Mesenteric fat pad (tissue), 1 donor: Measurements from ENCODE around the gene ARHGEF35. TPM values are rescaled to one million over a fixed set of nuclear protein-coding genes. Genes with fewer than 3 reads are reported as not detected.
"Not testable (repeated sequence)": the region's sequence is repeated elsewhere in the genome, so short reads cannot be mapped to it uniquely, and the experiment has no call there.

Experiments used
- DNase-seq: peaks from one replicate; pipeline ENCODE4 v3.0.0-alpha.2; 2020; ENCODE audit warnings: low spot score
- long read RNA-seq: library from polyadenylated mRNA; unstranded; transcript quantifications from one replicate; pipeline ENCODE4 v2.0.0, GENCODE V29; 2020
- total RNA-seq: library from RNA; stranded (reverse); fragmentation: NEBNext Ultra II Directional; extraction: Animal tissue kit (Norgen Biotek cat#: 25700); gene quantifications from one replicate; pipeline ENCODE4 v1.2.1, GENCODE V29; 2021
- donor health status: DM: yes; HTN: yes; CAD: no.

The ARHGEF35 gene
- 7.2 TPM for total RNA-seq
- long read RNA-seq, transcript ARHGEF35-201 (2 exons, 2,431 nt): major isoform, 6 of 7 reads
- long read RNA-seq, partial matches to known transcripts: 0 of 7 reads
- long read RNA-seq, other reads (novel, unspliced or antisense): 1 of 7 reads

GRCh38 chr7:144195212-144195872, at the start of gene ARHGEF35:
ARHGEF35 (minus strand) TSS chr7:144195833; CDS start chr7:144188383, 7,450 bp downstream.
- not testable (repeated sequence) for DNase-seq

DNA sequence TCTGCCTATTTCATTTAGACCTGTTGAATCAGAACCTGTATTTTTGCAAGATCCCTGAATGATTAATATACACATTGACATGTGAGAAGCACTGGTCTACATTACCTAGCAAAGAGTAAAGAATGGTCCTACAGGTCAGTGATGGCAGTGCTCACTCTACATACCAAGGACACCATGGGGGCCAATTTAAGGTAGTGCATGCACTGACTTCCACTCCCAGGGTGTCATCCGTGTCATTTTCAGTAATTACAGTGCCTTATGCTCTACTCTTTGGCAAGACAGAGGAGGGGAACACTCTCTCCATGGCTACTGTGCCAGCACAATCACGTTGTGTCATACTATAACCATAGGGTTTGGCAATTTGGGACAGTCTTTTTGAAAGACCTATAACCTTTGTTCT, 49.7 kb upstream of the ARHGEF35 start:
- DNase-seq: not testable (repeated sequence)

DNA sequence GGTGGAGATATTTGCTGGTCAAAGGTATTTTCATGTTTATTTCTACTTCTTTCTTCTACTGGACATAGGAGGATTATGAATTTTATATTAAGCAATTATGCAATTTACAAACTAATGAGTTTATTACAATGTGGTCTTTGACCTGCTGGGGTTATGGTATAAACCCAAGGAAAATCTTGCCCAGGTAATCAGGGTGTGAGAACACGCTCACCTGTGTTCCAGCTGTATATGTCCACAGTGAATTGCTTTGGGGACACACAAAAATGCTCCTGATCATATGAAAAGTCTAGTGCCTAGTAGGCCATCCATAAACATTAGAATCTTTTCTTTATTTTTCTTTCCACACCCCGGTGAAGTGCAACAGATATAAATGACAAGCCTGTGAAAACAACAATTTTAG, 43.7 kb upstream of the ARHGEF35 start, which contains the start of gene OR2A42:
Gene OR2A42, minus strand, starts transcription at position 241 of the 400 bp plus-strand sequence. CDS start 6,762 bp downstream, outside the sequence.
- not testable (repeated sequence) for DNase-seq

DNA sequence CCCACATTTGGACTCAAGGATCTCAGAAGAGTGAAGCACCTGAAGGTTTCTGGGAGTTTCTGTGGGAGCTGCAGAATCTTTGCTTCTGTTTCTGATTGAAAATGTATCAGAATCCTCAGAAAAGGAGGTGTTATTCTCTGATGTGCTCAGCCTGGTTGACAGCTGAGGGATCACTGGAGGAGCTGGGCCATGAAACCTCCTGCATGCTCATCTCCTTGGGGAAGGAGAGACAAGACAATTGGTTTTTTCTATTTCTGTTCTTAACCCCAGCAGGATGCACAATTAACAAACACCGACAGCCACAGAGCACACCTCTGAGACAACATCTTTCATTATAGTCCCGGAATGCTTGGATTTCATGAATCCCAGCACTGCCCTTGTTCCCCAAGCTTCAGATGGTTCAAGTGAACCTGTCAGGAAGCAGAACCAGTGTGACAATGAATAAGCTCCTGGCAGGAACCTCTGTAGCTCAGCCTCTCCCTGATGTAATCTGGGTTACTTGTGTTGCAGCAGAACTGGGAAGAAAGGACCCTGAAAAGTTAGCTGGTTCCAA, 43.0 kb upstream of the ARHGEF35 start:
- DNase-seq: not testable (repeated sequence)

DNA sequence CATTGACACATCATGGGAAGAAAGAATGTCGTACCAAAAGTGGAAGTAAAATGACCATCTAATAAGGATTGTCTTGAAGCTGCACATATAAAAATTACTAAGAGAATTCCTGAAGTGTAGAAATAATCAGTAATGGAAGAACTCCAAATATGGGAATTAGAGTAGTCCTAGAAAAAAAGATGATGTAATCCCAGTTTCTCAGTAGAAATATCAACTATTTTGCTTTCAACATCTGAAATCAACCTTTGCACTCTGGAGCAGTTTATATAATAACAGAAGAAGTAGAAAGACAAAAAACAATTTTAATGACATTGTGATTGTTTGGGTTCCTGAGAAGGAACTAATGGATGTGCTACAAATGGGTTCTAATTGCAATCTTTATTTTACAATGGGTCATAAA, 37.4 kb upstream of the ARHGEF35 start:
- not testable (repeated sequence) for DNase-seq

GRCh38 chr7:144231027-144231426, 35.4 kb upstream of the ARHGEF35 start:
- not testable (repeated sequence) for DNase-seq

GRCh38 chr7:144228810-144229209, 33.2 kb upstream of the ARHGEF35 start:
- not testable (repeated sequence) for DNase-seq

DNA sequence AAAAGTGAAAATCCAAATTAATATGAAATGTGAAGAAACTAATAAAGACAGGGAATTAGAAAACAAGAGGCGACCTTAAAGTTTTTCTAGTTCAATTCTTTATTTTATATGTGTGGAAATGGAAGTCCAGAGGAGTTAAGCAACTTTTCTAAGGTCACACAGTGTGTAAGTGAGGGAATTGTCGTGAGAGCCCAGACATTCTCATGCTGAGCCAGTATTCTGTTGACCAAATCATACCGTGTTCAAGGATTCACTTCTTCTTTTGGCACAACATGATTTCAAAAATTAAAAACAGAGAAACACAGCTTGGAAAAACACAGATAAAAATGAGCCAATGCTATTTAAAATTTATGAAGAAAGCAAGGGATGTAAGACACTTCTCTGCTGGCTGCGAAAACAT, 31.2 kb upstream of the ARHGEF35 start:
- not testable (repeated sequence) for DNase-seq

- DNase-seq: not testable (repeated sequence)
Measured at GRCh38 chr7:144223675-144224074, 28.0 kb upstream of the ARHGEF35 start.

GRCh38 chr7:144220531-144220930, 24.9 kb upstream of the ARHGEF35 start:
- DNase-seq: not testable (repeated sequence)

- DNase-seq: not testable (repeated sequence)
Measured at GRCh38 chr7:144219149-144219548, 23.5 kb upstream of the ARHGEF35 start.

DNA sequence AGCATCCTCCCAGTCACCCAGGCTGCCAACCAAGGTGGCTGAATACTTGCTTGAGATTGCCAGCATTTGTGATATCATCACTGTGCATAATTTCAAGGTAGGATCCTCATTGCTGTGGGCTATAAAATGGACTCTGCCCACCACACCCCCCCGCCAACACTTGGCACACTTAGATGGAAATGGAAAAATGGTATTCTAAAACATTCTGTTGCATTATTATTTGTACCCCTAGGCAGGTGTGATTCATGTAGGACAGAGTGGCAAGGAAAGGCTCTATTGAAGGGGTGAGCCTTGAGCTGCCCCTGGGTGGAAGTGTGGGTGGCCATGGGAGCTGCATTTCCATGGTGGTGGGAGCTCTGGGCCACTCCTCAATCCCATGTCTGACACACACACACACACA, 22.9 kb upstream of the ARHGEF35 start:
- not testable (repeated sequence) for DNase-seq

DNA sequence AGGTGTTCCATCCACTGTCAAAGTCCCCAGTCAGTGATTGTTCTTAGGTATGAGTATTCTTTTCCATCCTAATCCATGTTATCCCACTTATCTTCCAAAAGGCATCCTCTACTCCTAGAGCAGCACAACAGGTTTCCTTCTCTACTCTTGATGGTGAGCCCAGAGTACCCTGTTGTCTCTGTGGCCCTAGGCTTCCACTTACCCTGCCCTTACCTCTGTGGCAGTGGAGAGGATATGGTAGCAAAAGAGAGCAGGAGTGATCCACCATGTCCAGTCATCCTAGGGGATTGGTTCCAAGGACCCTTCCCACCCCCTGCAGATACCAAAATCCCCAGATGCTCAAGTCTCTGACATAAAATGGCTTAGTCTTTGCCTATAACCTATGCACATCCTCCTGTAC, 21.6 kb upstream of the ARHGEF35 start:
- not testable (repeated sequence) for DNase-seq

- not testable (repeated sequence) for DNase-seq
Measured at GRCh38 chr7:144205306-144205705, 9.7 kb upstream of the ARHGEF35 start.

- not testable (repeated sequence) for DNase-seq
Measured at GRCh38 chr7:144203086-144203485, 7.5 kb upstream of the ARHGEF35 start.

DNA sequence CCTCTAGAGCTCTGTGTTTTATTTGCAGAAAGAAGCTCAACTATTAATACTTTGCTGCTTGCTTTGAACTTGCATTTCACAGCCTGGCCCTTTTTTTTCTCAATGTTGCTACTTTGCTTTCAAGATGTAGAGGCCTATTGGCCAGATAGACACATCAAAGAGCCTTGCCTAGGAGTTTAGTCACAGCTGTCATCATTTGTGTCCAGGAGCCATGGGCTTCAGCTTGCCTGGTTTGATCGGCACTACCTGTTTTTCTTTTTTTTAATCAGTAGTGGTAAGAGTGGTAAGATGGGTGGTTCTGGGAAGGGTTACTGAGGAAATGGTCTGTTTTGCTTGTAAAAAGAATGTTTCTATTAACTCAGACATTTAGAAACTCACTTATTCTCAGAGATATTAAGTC, 6.3 kb upstream of the ARHGEF35 start:
- DNase-seq: not testable (repeated sequence)

GRCh38 chr7:144198934-144199333, 3.3 kb upstream of the ARHGEF35 start:
- DNase-seq: not testable (repeated sequence)

DNA sequence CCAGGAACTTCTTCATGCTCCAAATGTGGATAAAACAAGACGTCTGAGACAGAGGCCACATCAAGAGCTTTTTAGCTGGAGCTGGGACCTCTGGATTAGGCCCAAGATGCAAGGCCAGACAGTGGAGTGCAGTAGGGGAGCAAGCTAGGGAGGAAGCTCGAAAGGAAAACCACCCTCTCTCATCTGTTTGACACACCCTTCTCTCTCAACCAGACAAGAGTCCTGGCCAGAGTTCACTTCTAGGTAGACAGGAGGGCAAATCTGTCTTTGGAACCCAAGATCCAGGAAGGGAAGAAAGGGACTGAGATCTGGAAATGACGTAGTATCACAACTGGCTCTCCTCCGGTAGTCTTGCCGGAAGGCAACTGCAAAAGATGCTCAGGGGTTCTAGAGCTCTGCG, 1.2 kb downstream of the ARHGEF35 start:
- not testable (repeated sequence) for DNase-seq

- not testable (repeated sequence) for DNase-seq
Measured at GRCh38 chr7:144193782-144194181, 1.9 kb downstream of the ARHGEF35 start.

GRCh38 chr7:144188578-144189171, 7.0 kb downstream of the ARHGEF35 start:
- not testable (repeated sequence) for DNase-seq

DNA sequence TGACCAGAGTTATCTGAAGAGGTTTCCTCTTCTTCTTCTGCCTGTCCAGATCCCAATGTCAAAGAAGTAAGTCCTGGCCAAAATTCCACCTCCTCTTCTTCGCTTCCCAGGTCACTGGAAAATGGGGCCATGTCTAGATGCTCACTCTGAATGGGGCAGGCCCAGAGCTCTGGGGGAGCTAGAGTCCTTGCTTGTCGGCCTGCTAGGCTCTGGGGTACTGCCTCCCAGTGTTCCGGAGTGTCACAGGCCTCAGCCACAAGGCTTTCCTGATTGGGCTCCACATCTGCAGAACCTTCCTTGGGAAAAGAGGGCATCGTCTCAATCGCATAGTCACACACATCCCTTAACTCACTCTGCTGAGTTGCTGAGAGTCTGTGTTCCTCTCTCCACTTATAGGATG, 7.8 kb downstream of the ARHGEF35 start:
- DNase-seq: not testable (repeated sequence)

GRCh38 chr7:144183166-144183565, 12.5 kb downstream of the ARHGEF35 start, which contains the start of gene CTAGE4:
CTAGE4 (plus strand) TSS chr7:144183466; CDS start chr7:144183504, 38 bp downstream.
- not testable (repeated sequence) for DNase-seq
